HCT116 (cell line): ENCODE results near the gene SPTBN1. TPM values are rescaled to one million over a fixed set of nuclear protein-coding genes. Genes with fewer than 3 reads are reported as not detected.

ENCODE experiments used
- ATAC-seq: fragments of 200-7000 bp; cut with Tn5 transposase; 2 replicates; pipeline ENCODE4 v1.9.1; 2020; ENCODE audit warnings: mild to moderate bottlenecking, moderate library complexity
- BruUV-seq: library from RNA; stranded (reverse); fragments of 400-500 nt; replicated peaks from 2 replicates; lab custom pipeline; 2021; lab: Mats Ljungman, UMichigan
- CTCF ChIA-PET: fragments of 300-600 bp; sonication (Branson Sonifier 250); formaldehyde crosslinking; loops from one replicate; lab custom pipeline; 2021; ENCODE audit warnings: antibody characterized with exemption; lab: Charles Lee
- POLR2A ChIA-PET: fragments of 300-600, 350-600 bp; sonication (Branson Sonifier 250); formaldehyde crosslinking; loops from one replicate; lab custom pipeline; 2021; ENCODE audit warnings: antibody characterized with exemption; lab: Charles Lee
- RAD21 ChIA-PET, 2 experiments: fragments of 300-600 bp; sonication (Branson Sonifier 250); formaldehyde crosslinking; loops; one replicate each; lab custom pipeline; 2023; ENCODE audit warnings: low total read pairs in 2 of 2; ENCODE audit not compliant: uncharacterized antibody in 2 of 2, unreplicated experiment in 2 of 2, low non-redundant PET in 1 of 2; lab: Charles Lee
- DNase-seq: peaks from one replicate; pipeline ENCODE4 v3.0.0-alpha.2; 2010; ENCODE audit warnings: low read depth, low spot score
- H2AFZ ChIP-seq: fragments of 200-600 bp; shearing (Covaris generic), sonication (generic); 2 replicates; pipeline ENCODE4 v1.6.1; 2017; ENCODE audit warnings: low read depth, mixed run types, mixed read lengths, antibody characterized with exemption, low read length; ENCODE audit not compliant: poor library complexity, severe bottlenecking
- H3K27ac ChIP-seq: 2 replicates; pipeline ENCODE4 v1.5.1; 2012; ENCODE audit warnings: low read depth, low read length
- H3K27me3 ChIP-seq: fragments of 200-600 bp; sonication (generic); 2 replicates; pipeline ENCODE4 v1.6.1; 2016; ENCODE audit warnings: mixed run types, low read length, mixed read lengths; ENCODE audit not compliant: insufficient read depth
- H3K36me3 ChIP-seq, 2 experiments: fragments of 200-500 bp in 1 of 2; fragments of 200-600 bp in 1 of 2; sonication (Bioruptor generic) in 1 of 2; sonication (generic) in 1 of 2; 2 replicates each; pipeline versions ENCODE4 v1.5.1 to v1.6.1; 2014 to 2016; ENCODE audit warnings: low read length in 2 of 2, inconsistent platforms in 1 of 2, mixed read lengths in 1 of 2, mixed run types in 1 of 2; ENCODE audit not compliant: insufficient read depth in 2 of 2, control insufficient read depth in 1 of 2
- H3K4me1 ChIP-seq, 2 experiments: fragments of 200-600 bp in 1 of 2; sonication (generic) in 1 of 2; 2 replicates each; pipeline versions ENCODE4 v1.5.1 to v1.6.1; 2012 to 2017; ENCODE audit warnings: low read length in 2 of 2, inconsistent platforms in 1 of 2, mild to moderate bottlenecking in 1 of 2, mixed read lengths in 1 of 2, mixed run types in 1 of 2, moderate library complexity in 1 of 2; ENCODE audit not compliant: insufficient read depth in 2 of 2, control insufficient read depth in 1 of 2
- H3K4me2 ChIP-seq: fragments of 200-600 bp; sonication (generic); 2 replicates; pipeline ENCODE4 v1.6.1; 2017; ENCODE audit warnings: mixed run types, low read length, mixed read lengths
- H3K4me3 ChIP-seq, 2 experiments: fragments of 200-600 bp in 1 of 2; sonication (generic) in 1 of 2; replicated peaks in 1 of 2; 2 replicates each; pipeline ENCODE4 v1.5.1; 2011 to 2016; ENCODE audit warnings: low read length in 2 of 2, control low read depth in 1 of 2, low read depth in 1 of 2, mild to moderate bottlenecking in 1 of 2, mixed read lengths in 1 of 2, mixed run types in 1 of 2
- H3K79me2 ChIP-seq: fragments of 200-600 bp; sonication (generic); 2 replicates; pipeline ENCODE4 v1.6.1; 2017; ENCODE audit warnings: mild to moderate bottlenecking, mixed run types, low read length, moderate library complexity, mixed read lengths; ENCODE audit not compliant: insufficient read depth
- H3K9ac ChIP-seq: fragments of 200-600 bp; sonication (generic); 2 replicates; pipeline ENCODE4 v1.6.1; 2016; ENCODE audit warnings: low read length, mixed read lengths
- H3K9me2 ChIP-seq: fragments of 200-600 bp; sonication (generic), shearing (Covaris generic); 2 replicates; pipeline ENCODE4 v1.6.1; 2017; ENCODE audit warnings: mixed run types, mild to moderate bottlenecking, moderate library complexity; ENCODE audit not compliant: insufficient read depth
- H3K9me3 ChIP-seq, 2 experiments: fragments of 200-500 bp in 1 of 2; fragments of 200-600 bp in 1 of 2; sonication (Bioruptor generic) in 1 of 2; sonication (generic) in 1 of 2; 2 replicates each; pipeline ENCODE4 v1.6.1; 2014 to 2017; ENCODE audit warnings: low read length in 2 of 2, mixed read lengths in 2 of 2, inconsistent platforms in 1 of 2, low read depth in 1 of 2, mild to moderate bottlenecking in 1 of 2, mixed run types in 1 of 2, moderate library complexity in 1 of 2; ENCODE audit not compliant: control insufficient read depth in 1 of 2, insufficient read depth in 1 of 2
- H4K20me1 ChIP-seq: fragments of 200-600 bp; sonication (generic), shearing (Covaris generic); 2 replicates; pipeline ENCODE4 v1.6.1; 2017; ENCODE audit warnings: mixed run types, mild to moderate bottlenecking, moderate library complexity; ENCODE audit not compliant: insufficient read depth
- CBX3 ChIP-seq: IDR thresholded peaks from 2 replicates; pipeline ENCODE4 v1.6.1; 2012; ENCODE audit warnings: low read depth
- CTCF ChIP-seq, 3 experiments: fragments of 200-600 bp in 1 of 3; sonication (generic) in 1 of 3; IDR thresholded peaks in 2 of 3; conservative IDR thresholded peaks in 1 of 3; 2 replicates each; pipeline ENCODE4 v1.5.1; 2012 to 2017; ENCODE audit warnings: low read depth in 2 of 3, low read length in 2 of 3, antibody characterized with exemption in 1 of 3, borderline replicate concordance in 1 of 3, control low read depth in 1 of 3, mild to moderate bottlenecking in 1 of 3, mixed read lengths in 1 of 3, mixed run types in 1 of 3, moderate library complexity in 1 of 3; ENCODE audit not compliant: insufficient read depth in 1 of 3
- EGR1 ChIP-seq: IDR thresholded peaks from 2 replicates; pipeline ENCODE4 v1.6.1; 2012; ENCODE audit warnings: low read depth
- ELF1 ChIP-seq: IDR thresholded peaks from 2 replicates; pipeline ENCODE4 v1.6.1; 2012; ENCODE audit warnings: low read depth, borderline replicate concordance
- POLR2A ChIP-seq: IDR thresholded peaks from 2 replicates; pipeline ENCODE4 v1.7.0; 2011; ENCODE audit warnings: borderline replicate concordance; ENCODE audit not compliant: insufficient read depth, insufficient read length; ENCODE audit errors: extremely low read depth
- REST ChIP-seq: IDR thresholded peaks from 2 replicates; pipeline ENCODE4 v1.6.1; 2012; ENCODE audit warnings: low read depth
- SIN3A ChIP-seq: IDR thresholded peaks from 2 replicates; pipeline ENCODE4 v1.6.1; 2012; ENCODE audit warnings: low read depth
- SRF ChIP-seq: IDR thresholded peaks from 2 replicates; pipeline ENCODE4 v1.6.1; 2012; ENCODE audit warnings: low read depth
- YY1 ChIP-seq: IDR thresholded peaks from 2 replicates; pipeline ENCODE4 v1.6.1; 2011; ENCODE audit warnings: low read length, low read depth, moderate library complexity, mild to moderate bottlenecking; ENCODE audit not compliant: insufficient replicate concordance; ENCODE audit errors: extremely low read depth
- intact Hi-C: fragments of 100-400 bp; cut with micrococcal nuclease; formaldehyde crosslinking; loops from 2 replicates; pipeline ENCODE4 v1.10.0; 2022
- total RNA-seq: library from RNA; stranded (reverse); gene quantifications from one replicate; pipeline ENCODE4 v1.2.1, GENCODE V29; 2021; ENCODE audit not compliant: unreplicated experiment

Gene SPTBN1
- total RNA-seq, 1 experiment from 2014 or later = 84.4 TPM

GRCh38 chr2:54500404-54501205, 44.5 kb downstream of the SPTBN1 start (continued):
- TF ChIP-seq CTCF (IDR thresholded peaks at IDR 0.05 in 2 of 3, conservative IDR thresholded peaks at IDR 0.05 in 1 of 3; ENCODE audit: borderline replicate concordance in 1 of 3, insufficient read depth in 1 of 3, low read depth in 2 of 3, low read length in 2 of 3) (no peak), SIN3A (no peak), YY1 (no peak), ELF1 (no peak), REST (no peak), EGR1 (no peak), CBX3 (no peak), POLR2A (no peak)

- H3K36me3 ChIP-seq = no peaks in the 10 kb centered on the region
- TF ChIP-seq SRF = no peak
- H3K27me3 ChIP-seq = no peaks in the 10 kb centered on the region
- H3K4me1 ChIP-seq = peaks cover 0 to 3% of the 10 kb centered on the region in 2 experiments; a peak in 1 of 4 replicates
- intact Hi-C loops = loop anchor here (1.0 to 5.0 kb wide), 4 partner anchors 160 to 395 kb away; no protein-coding TSS in a partner anchor
- no peak overlapping the region for H3K9ac ChIP-seq
- no peaks in the 10 kb centered on the region for H3K79me2 ChIP-seq
- no peak overlapping the region for H3K4me2 ChIP-seq
- H4K20me1 ChIP-seq = no peaks in the 10 kb centered on the region
- RAD21 ChIA-PET = no interaction called here
- BruUV-seq = no TSS peak
- ATAC-seq (no peak), DNase-seq (no peak)
- H3K9me3 ChIP-seq = no peaks in the 10 kb centered on the region
- no peak overlapping the region for H2AFZ ChIP-seq
- H3K4me3 ChIP-seq = no peak overlapping the region
- CTCF ChIA-PET = interaction anchor here (0.8 to 2.3 kb wide), 5 partner anchors 17 to 396 kb away, joined by 4 to 15 read pairs (median 5); partner anchors contain the start of gene ACYP2
- POLR2A ChIA-PET = no interaction called here
- H3K27ac ChIP-seq = no peak overlapping the region
- no peaks in the 10 kb centered on the region for H3K9me2 ChIP-seq
These were observed 46.6 kb downstream of the SPTBN1 start for GRCh38 chr2:54502731-54503130.
